Fibroblast of the aortic adventitia (primary cell): Measurements from ENCODE around the gene SKIC2. TPM values are rescaled to one million over a fixed set of nuclear protein-coding genes. Genes with fewer than 3 reads are reported as not detected.

Source experiments
- DNase-seq: peaks from one replicate; pipeline ENCODE4 v3.0.0-alpha.2; 2010; ENCODE audit warnings: low read depth
- H3K4me3 ChIP-seq: 2 replicates; pipeline ENCODE4 v1.5.1; 2011; ENCODE audit warnings: low read depth, mild to moderate bottlenecking, control low read depth, low read length, moderate library complexity
- CTCF ChIP-seq: IDR thresholded peaks from 2 replicates; pipeline ENCODE4 v1.5.1; 2011; ENCODE audit warnings: mild to moderate bottlenecking, low read length, control low read depth, inconsistent platforms; ENCODE audit not compliant: insufficient read depth
- total RNA-seq: library from RNA; depleted of rRNA; stranded (reverse); fragments of >200 nt; gene quantifications from 2 replicates; pipeline ENCODE4 v1.2.3, GENCODE V29; 2012; ENCODE audit warnings: low replicate concordance

Gene SKIC2
- total RNA-seq, 1 donor: 42.8 TPM

- H3K4me3 ChIP-seq: no peak overlapping the region
- no peak for TF ChIP-seq CTCF
- no peak for DNase-seq
Measured at GRCh38 chr6:31968326-31968725, 9.4 kb downstream of the SKIC2 start.

DNA sequence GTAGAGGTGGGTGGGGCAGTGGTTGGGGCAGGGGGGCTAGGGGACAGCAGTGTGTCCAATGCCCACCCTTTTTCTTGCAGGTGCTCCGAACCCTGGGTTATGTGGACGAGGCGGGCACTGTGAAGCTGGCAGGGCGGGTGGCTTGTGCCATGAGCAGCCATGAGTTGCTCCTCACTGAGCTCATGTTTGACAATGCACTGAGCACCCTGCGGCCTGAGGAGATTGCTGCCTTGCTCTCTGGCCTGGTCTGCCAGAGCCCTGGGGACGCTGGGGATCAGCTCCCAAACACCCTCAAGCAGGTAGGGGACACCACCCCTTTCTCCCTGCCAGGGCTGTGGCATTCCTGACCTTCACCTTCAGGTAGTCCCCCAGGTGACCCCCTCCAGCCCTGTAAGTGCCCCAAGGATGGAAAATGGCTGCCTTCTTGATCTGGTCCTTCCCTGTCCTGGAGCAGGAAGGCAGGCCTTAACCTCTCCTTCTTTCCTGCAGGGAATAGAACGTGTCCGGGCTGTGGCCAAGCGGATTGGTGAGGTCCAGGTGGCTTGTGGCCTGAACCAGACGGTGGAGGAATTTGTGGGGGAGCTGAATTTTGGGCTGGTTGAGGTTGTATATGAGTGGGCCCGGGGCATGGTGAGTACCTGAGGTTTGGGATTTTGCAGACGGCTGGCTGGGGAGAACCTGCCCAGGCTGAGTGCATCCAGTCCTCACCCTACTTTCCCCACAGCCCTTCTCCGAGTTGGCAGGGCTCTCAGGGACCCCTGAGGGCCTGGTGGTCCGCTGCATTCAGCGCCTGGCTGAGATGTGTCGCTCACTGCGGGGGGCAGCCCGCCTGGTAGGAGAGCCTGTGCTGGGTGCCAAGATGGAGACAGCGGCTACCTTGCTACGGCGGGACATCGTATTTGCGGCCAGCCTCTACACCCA is 10.1 kb downstream of the SKIC2 start:
- no peak for TF ChIP-seq CTCF
- no peak for DNase-seq
- no peak overlapping the region for H3K4me3 ChIP-seq

- peak; percentile 31 for DNase-seq
- peak overlapping the region; percentile 93 for H3K4me3 ChIP-seq
- no peak for TF ChIP-seq CTCF
Measured at GRCh38 chr6:31969712-31970603, 11.0 kb downstream of the SKIC2 start.

DNA sequence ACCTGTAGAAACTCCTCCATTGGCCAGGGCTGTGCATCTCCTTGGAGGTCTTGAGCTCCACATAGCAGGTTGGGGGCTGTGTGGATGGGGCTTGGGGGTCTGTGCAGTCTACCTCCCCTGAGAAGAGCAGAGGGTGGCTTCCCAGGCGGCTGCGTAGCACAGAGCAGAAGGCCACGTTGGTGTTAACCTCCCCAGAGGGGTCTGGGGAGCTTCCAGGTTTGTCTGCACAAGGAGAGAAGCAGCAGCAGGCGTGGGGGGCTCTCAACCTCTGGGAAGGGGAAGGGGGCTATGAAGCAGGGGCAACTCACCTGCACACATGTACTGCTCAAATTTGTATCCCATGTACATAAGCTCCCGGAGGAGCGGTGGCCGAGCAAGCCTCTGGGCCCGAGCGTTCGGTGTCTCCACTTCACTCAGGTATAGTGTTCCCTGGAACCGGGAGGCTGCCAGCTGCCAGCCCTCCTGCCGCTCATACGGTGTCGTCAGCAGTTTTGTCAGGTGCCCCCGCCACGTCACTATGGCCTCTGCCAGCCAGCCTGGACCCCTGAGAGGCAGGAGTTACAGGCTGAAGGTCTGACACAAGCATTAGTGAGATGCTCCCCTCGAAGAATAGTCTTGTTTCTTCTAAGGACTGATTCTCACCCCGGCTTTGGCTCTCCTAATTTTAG is 11.8 kb downstream of the SKIC2 start:
- H3K4me3 ChIP-seq: peak overlapping the region; percentile 93
- no peak for DNase-seq
- no peak for TF ChIP-seq CTCF

GRCh38 chr6:31971279-31971992 is 12.5 kb downstream of the SKIC2 start:
- H3K4me3 ChIP-seq: peak overlapping the region; percentile 93
- TF ChIP-seq CTCF: no peak

More at GRCh38 chr6:31971279-31971992, 12.5 kb downstream of the SKIC2 start:
- no peak for DNase-seq
